ENCODE measurements around the gene VSTM4.

Gene VSTM4

GRCh38 chr10:49000437-49001398, 114.6 kb downstream of the VSTM4 start:
- DNase-seq, result no peak

DNA sequence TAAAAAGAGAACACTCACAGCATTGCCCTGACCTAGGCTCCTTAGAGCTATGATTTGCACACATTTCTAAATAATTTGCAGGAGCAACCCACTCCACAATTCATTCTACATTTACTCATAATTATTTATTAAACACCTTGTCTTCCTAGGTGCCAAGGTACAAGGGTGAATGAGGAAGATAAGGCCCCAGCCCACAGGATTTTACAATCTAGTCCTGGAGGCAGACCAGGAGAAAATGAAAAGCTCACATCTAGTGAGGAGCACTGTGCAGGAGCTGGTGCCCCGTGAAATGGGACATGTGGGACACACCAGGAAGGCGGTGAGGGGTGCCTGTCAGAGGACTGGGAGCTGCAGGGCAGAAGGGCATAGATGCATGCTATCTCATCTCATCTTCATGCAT, 116.0 kb downstream of the VSTM4 start:
- DNase-seq, result no peak

DNA sequence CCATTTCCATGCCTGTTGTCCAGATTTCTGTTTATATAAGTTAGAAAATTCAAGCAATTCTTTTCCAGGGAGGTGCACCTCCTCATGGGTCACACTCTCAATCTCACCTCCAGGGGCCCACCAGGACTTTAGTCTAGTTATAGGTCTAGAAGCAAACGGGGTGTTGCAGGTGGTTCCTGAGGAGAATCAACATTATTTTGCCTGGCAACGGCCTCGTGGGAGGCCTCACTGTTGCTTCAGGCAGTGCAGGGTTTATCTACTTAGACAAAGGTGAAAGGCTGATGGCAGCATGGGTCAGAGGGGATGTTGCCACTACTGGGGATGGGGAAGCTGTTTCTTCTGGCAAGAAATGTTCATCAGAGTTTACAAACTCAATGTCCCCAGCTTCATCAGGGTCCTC, 119.0 kb downstream of the VSTM4 start:
- no peak for DNase-seq

DNA sequence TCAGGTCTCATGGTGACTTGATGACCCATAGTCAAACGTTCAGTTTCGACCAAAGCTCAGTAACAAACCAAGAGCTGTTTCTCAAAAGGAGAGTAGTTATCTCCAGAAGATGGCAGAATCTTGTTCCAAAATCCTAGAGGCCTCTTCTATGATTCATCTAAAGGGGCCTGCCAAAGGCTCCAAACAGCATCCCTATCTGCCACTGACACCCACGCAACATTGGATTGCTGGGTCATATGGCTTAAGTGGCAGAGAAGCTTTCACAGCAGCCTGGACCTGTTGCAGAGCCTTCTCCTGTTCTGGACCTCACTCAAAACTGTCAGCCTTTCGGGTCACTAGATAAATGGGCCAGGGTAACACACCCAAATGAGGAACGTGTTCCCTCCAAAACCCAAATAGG, 121.7 kb downstream of the VSTM4 start:
- no peak for DNase-seq

- no peak for DNase-seq
Observed at GRCh38 chr10:48990226-48990625, 125.1 kb downstream of the VSTM4 start.

GRCh38 chr10:48985621-48986158, 129.6 kb downstream of the VSTM4 start:
- no peak for DNase-seq

DNA sequence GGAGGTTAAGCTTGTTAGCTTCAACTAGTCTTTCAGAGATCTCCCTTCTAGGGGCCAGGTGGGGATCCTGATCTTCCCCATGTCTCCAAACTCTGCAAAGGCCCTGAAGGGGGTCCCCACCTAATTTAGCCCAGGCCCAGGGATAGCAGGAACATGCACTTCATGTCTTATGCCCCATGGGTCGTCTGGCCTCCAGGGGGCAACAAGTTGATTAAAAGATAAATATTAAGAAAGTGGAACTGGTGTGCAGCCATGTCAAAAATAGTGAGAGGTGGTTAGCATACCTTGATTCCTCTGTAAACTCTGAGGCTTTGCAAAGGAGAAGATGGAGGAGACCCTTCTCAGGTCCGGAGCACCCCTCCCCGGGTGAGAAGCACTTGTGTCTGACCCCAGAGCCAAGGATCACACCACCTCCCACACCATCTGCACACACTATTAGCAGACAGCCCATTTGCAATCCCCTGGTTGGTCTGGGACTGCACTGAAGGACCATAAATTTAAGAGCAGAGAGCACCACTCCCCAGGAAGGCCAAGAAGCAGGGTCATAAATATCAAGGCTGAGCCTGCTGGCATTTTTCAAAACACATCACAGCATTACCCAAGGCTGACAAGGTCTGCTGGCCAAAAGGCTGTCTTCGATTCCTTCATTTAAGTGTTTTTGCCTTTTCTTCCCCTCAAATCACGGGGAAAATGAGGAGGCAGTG, 131.5 kb downstream of the VSTM4 start:
- DNase-seq, result no peak

DNA sequence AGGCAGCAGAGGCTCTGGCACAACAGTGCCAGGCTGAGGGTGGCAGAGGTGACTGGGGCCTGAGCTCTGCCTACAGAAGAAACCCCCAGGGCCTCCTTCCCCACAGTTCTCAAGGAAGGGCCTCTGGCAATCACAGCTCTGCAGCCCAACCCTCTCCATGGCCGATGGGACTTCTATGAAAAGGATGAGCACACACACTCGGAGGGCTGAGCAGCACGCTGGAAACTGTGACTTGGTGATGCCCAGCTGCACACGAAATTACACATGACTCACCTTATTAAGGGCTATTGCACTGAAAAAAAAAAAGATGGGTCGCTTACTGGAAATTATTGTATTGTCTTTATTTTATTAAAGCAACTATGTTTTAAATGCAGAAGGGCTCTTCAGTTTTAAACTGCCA, 132.7 kb downstream of the VSTM4 start:
- DNase-seq, result no peak

- no peak for DNase-seq
Observed at GRCh38 chr10:48981310-48981907, 133.9 kb downstream of the VSTM4 start.

GRCh38 chr10:48978318-48978717, 137.0 kb downstream of the VSTM4 start:
- DNase-seq, result no peak

GRCh38 chr10:48976196-48976595, 139.1 kb downstream of the VSTM4 start:
- no peak for DNase-seq

GRCh38 chr10:48974510-48975156, 140.7 kb downstream of the VSTM4 start:
- DNase-seq, result no peak

- no peak for DNase-seq
Observed at GRCh38 chr10:48973065-48973464, 142.3 kb downstream of the VSTM4 start.

GRCh38 chr10:48970654-48971053, 144.7 kb downstream of the VSTM4 start:
- DNase-seq, result no peak

DNA sequence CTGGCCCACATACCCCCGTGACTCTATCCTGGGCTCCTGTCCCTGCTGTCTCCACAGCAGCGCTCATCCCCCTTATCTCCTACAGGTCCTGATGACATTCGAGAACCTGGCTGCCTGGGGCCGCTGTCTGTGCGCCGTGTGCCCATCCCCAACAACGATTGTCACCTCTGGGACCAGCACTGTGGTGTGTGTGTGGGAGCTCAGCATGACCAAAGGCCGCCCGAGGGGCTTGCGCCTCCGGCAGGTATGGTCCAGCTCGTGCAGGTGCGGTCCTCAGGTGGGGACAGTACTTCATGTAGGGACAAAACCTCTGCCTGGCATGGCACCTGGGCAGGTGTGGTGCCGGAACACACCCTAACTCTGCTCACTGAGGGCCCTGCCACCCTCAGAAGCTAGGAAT, 145.3 kb downstream of the VSTM4 start:
- no peak for DNase-seq

DNA sequence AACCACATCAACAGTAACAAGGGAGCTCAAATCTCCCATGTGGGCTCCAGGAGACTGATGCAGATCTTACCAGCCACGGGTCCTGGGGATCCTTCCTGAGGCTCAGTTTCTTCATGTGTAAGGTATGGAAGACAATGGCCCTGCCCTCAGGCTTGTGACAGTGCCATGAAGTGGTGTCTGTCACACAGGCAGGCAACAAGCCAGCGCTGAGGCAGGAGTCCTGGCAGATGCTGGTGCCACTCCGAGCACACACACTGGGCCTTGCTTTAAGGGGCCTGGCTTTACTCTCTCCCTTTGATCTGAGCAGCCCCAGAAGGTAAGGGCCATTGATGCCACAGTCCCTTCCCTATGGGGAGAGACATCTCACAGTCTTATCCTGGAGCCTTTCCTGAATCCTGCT, 147.3 kb downstream of the VSTM4 start:
- DNase-seq, result no peak

- no peak for DNase-seq
Observed at GRCh38 chr10:48965460-48965859, 149.9 kb downstream of the VSTM4 start.

All from NCI-H1417 treated with DMSO at 0.1 percent for 48 hours (cell line).